Urothelium cell line (cell line): Measurements from ENCODE around the gene NACA.
"Not testable (repeated sequence)": the region's sequence is repeated elsewhere in the genome, so short reads cannot be mapped to it uniquely, and the experiment has no call there.

Experiments used
- DNase-seq: peaks from one replicate; pipeline ENCODE4 v3.0.0; 2011; ENCODE audit warnings: low spot score, mixed read lengths
- FAIRE-seq: peaks from 2 replicates; lab custom pipeline; 2011; peaks lifted over from hg19 to GRCh38; lab: Jason Lieb, UNC

Gene NACA

GRCh38 chr12:56725723-56726102 lies 614 bp upstream of the NACA start:
- DNase-seq (no peak), FAIRE-seq (no peak)

DNA sequence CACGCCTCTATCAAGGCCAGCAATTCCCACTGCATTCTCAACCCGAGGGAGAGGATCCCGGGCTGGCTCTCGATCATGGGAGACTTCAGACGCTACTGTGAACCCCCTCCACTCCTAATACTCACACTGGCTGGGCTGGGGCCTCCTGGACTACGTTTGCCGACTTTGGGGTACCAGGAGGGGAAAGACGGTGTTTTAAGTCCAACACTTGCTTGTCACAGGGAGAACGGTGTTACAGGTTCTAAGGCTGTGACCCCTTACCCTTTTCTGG lies 463 bp downstream of the NACA start:
- peak; percentile 28 for DNase-seq
- no peak for FAIRE-seq

GRCh38 chr12:56723889-56724700 lies 1.0 kb downstream of the NACA start:
- FAIRE-seq (no peak), DNase-seq (no peak)

DNA sequence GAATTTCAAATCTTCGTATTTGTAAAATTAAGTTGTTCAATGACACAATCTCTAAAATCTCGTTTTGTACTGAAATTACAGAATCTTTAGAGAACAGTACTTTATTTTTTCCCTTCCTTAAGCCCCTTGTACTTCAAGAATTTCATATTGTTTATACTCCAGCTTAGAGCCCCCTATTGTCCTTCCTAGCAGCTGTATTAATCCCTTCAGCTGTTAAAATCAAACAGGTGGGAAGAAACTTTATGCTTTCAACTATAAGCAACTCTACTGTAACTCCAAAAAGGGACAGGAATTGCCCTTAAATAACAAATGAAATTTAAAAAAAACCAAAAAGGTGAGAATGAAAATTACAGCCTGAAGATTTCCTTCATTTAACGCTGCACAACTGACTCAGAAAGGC lies 1.7 kb downstream of the NACA start:
- DNase-seq (no peak), FAIRE-seq (no peak)

GRCh38 chr12:56722832-56723231 lies 2.3 kb downstream of the NACA start:
- no peak for FAIRE-seq
- DNase-seq, result no peak

DNA sequence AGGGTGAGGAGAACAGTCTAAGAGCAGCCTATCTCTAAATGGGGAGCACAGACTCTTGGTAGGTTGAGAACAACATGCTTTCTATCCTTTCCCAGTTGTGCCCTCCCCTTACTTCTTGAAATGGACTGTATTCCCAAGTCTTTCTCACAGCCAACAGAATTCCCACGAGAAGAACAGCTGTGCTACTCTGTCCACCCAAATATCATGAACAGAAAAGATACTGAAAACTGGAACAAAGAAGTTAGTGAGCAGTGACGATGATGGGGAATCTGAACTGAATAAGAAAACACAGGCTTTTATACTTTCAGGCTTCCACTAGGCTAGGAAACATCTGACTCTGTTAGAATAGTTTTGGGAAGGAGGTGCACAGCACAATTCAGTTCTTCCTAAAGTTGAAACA lies 3.4 kb downstream of the NACA start:
- DNase-seq, result no peak
- FAIRE-seq, result no peak

GRCh38 chr12:56721216-56721615 lies 3.9 kb downstream of the NACA start:
- no peak for FAIRE-seq

DNA sequence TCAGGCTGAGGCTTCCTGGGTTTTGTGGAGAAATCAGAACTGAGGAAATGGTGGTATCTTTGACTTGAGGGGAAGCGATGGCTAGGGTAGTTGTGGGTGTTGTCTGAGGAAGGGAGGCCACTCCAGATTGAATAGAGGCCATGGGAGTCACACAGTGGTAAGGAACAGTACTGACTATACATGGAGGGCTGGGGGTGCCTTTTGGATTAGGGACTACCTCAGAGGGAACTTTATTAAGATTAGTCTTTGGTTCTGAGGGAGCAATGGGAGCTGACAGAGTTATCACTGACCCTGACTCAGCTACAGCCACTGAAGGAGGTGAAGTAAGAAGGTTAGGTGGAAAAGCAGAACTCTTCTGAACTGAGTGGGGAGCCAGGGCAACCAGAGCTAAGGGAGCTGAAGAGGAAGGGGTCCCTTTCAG lies 4.4 kb downstream of the NACA start:
- FAIRE-seq, result no peak
- no peak for DNase-seq

More at GRCh38 chr12:56721216-56721615, 3.9 kb downstream of the NACA start:
- no peak for DNase-seq

DNA sequence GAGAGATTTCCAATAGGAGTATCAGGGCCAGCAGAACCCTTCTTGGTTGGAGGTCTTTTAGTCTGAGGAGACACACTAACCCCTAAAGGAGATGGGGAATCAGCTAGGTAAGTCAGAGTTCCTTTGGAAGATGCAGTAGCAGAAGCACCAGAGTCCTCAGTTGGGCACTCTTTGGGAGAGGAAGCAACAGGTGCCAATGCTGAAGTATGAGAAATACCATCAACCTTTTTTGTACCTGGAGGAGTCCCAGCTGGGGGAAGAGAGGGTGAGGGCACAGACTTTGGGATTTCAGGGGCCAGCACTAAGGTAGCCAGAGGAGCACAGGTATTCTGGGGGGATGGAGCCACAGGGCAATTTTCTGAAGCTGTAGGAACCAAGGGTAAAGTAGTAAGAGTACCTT lies 6.0 kb downstream of the NACA start:
- FAIRE-seq, result no peak
- no peak for DNase-seq

- no peak for DNase-seq
- no peak for FAIRE-seq
Measured at GRCh38 chr12:56718636-56719035, 6.5 kb downstream of the NACA start.

GRCh38 chr12:56718149-56718548 lies 7.0 kb downstream of the NACA start:
- no peak for FAIRE-seq

GRCh38 chr12:56716933-56717880 lies 7.9 kb downstream of the NACA start:
- DNase-seq (no peak), FAIRE-seq (no peak)

More at GRCh38 chr12:56718149-56718548, 7.0 kb downstream of the NACA start:
- no peak for DNase-seq

- FAIRE-seq (no peak), DNase-seq (no peak)
Measured at GRCh38 chr12:56716458-56716857, 8.6 kb downstream of the NACA start.

GRCh38 chr12:56715798-56716197 lies 9.3 kb downstream of the NACA start:
- no peak for FAIRE-seq
- no peak for DNase-seq

- DNase-seq (no peak), FAIRE-seq (no peak)
Measured at GRCh38 chr12:56714431-56714929, 10.6 kb downstream of the NACA start.

DNA sequence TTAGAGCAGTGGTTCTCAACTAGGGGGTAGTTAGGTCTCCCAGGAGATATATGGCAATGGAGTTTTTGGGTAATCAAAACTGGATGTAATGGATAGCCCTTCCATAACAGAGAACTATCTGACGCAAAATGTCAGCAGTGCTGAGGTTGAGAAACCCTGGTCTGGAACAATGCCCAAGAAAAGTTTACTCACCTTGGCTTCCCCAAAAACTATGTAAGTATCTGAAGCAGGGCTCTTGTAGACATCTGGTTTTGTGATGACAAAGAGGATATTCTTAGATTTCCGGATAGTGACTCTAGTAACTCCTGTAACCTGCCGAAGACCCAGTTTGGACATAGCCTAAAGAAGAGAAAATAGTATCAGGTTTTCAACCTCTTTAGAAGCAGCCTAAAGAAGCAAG lies 11.8 kb downstream of the NACA start:
- no peak for FAIRE-seq
- DNase-seq, result no peak

- FAIRE-seq, result no peak
- no peak for DNase-seq
Measured at GRCh38 chr12:56709759-56710376, 15.2 kb downstream of the NACA start.

DNA sequence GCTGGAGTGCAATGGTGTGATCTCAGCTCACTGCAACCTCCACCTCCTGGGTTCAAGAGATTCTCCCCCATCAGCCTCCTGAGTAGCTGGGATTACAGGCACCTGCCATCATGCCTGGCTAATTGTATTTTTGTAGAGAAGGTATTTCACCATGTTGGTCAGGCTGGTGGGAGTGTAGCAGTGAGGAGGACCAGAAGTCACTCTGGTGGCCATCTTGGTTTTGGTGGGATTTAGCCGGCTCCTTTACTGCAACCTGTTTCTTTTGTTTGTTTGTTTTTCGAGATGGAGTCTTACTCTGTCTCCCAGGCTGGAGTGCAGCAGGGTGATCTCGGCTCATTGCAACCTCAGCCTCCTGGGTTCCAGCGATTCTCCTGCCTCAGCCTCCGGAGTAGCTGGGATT lies 20.6 kb downstream of the NACA start:
- not testable (repeated sequence) for FAIRE-seq, DNase-seq

GRCh38 chr12:56699020-56699661 lies 26.0 kb downstream of the NACA start:
- DNase-seq, result no peak
- no peak for FAIRE-seq

GRCh38 chr12:56695327-56696101 lies 29.6 kb downstream of the NACA start:
- no peak for DNase-seq

More at GRCh38 chr12:56695327-56696101, 29.6 kb downstream of the NACA start:
- FAIRE-seq, result no peak
